Measurements from ENCODE around the gene ARNT2.

- no peak for TF ChIP-seq POLR2A (IDR thresholded peaks at IDR 0.05)
- TF ChIP-seq CTCF (IDR thresholded peaks at IDR 0.05) = no peak
Observed at GRCh38 chr15:80382285-80382684, 21.9 kb upstream of the ARNT2 start.
